Fibroblast of skin of right quadriceps (primary cell): ENCODE data around the gene AADACL4.

ENCODE experiments used
- DNase-seq: peaks from one replicate; pipeline ENCODE4 v3.0.0-alpha.2; 2013

Gene AADACL4

DNA sequence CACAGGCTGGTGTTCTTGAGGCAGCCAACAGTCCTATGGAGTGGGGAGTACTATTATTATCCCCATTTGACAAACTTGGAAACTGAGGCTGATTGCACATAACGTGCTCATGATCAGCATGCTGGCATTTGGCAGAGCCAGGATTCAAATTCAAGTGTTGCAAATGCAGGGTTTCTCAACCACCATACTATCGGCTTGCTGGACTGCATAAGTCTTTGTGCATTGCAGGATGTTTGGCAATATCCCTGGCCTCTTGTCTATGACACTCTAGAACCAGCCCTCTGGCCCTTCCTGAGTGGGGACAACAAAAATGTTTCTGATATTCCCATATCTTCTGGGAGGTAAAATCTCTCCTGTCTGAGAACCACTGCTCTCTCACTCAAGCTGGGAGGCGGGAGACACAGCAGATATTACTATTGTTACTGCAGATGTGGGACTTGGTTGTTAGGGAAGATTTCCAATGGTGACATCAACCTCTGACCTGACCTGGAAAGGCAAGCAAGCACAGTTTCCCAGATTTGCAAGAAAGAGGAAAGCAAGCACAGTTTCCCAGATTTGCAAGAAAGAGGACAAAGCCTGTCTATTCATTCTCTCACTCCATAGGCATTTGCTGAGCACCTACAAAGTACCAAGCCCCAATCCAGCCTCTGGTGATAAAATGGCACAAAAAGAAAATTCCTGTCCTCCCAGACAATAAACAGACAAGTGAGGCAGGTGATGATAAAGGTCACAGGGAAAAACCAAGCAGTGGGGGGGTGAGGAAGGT, 71.0 kb downstream of the AADACL4 start:
- DNase-seq = no peak

DNA sequence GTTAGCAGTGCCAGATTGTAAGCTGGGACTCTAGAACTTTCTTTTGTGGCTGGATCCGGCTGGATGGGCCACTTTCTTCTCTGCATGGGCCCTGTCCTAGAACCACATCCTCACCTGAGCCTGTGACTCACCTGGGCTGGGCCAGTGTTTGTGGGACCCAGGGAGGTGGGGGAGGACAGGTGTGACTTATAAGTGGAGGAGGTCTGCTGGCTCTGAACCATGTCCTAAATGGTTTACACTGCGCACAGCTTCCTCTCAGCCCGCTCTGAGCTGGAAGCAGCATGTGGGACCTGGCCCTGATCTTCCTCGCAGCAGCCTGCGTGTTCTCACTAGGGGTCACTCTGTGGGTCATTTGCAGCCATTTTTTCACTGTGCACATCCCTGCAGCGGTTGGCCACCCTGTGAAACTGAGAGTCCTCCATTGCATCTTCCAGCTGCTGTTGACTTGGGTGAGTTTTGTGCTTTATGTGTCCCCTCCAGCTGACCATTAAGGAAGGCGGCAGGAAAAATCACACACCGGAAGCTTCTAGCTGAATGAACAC, 72.1 kb downstream of the AADACL4 start, which contains the start of gene AADACL3:
Gene AADACL3, plus strand, starts transcription at position 215 of the 542 bp plus-strand sequence. Its CDS starts 67 bp downstream, at position 282.
- DNase-seq = no peak
